GM12801 (cell line): Measurements from ENCODE around the gene BASP1.

Source experiments
- CTCF ChIP-seq: IDR thresholded peaks from one replicate; pipeline ENCODE4 v1.5.1; 2011; ENCODE audit warnings: control low read depth; ENCODE audit not compliant: insufficient read length; ENCODE audit errors: extremely low read depth

Gene BASP1

DNA sequence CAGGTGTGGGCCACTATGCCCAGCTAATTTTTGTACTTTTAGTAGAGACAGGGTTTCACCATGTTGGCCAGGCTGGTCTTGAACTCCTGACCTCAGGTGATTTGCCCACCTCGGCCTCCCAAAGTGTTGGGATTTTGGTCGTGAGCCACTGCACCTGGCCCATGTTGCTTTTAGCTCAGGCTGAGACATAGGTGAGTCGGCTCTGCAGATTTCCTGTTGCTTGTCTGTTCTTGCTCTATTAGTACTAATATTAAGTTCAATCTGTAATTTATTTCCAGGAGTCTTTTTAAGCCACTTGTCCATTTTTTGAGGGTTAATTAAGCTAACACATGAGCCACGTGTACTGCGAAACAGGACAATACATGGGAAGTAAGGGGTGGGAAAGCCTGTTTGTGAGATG lies 21.4 kb upstream of the BASP1 start:
- no peak for TF ChIP-seq CTCF

DNA sequence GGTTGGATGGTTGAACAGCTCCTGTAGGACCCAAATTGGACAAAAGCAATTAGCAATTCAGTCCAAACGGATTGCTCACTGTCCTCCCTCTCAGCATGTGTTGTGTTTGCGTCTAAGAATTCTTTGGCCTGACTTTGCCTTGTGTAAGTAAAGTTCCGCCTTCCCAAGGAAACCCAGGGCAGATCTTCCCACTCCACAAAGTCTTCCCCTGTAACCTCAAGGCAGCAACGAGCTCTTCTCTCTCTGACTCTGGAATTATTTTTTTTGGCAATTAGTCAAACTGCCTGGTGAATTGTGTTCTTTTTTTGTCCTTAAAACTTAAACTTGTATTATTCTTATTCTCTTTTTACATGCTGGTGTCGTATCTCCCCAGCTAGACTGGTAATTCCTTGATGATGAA lies 20.7 kb upstream of the BASP1 start:
- TF ChIP-seq CTCF, result no peak

DNA sequence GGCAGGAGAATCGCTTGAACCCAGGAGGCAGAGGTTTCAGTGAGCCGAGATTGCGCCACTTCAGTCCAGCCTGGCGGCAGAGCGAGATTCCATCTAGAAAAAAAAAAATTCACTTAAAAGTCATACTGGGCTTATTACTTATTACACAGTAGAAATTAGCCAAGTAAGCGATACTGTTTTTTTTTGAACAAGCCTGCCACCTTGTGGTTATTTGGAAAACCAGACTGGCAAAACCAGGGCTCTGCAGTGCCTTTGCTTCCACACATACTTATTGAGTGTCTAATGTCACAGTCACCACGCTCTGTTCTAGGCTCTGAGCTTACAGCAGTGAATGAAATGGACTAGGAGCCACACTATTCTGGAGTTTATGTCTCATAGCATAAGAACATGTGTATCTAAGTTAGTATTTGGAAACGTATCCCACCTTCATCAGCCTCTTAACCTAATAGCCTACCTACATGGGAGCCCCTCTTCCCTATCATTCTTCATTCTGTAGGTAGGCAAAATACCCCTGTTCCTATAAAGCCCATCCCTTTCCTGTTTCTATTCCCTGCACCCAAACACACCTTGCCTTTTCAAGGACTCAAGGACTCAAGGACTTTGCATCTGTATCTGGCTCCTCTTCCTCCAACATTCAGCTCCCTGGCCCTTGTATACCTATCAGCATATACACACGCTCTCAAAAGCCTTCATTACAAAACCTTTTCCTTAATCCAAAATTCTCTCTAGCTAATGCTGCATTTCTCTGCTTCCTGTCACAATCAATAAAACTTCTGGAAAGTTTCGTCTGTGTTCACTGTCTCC lies 13.9 kb upstream of the BASP1 start:
- no peak for TF ChIP-seq CTCF

- TF ChIP-seq CTCF, result no peak
These were observed 13.3 kb upstream of the BASP1 start for GRCh38 chr5:17204133-17204489.

DNA sequence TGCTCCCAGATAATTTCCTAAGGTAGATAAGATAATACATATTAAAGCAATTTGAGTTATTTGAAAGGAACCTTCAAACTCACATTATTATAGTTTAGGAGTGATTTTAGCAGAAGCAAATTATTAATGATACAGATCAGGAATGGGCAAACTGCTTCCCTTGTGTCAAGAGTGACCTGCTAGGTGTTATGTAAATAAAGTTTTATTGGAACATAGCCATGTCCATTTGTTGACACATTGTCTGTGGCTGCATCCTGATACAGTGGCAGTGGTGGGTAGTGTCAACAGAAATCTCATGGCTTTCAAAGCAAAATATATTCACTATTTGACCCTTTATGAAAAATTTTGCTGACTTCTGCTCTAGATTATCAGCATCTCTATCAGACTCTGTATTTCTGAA lies 11.4 kb upstream of the BASP1 start:
- no peak for TF ChIP-seq CTCF

- TF ChIP-seq CTCF, result no peak
These were observed 5.2 kb upstream of the BASP1 start for GRCh38 chr5:17212191-17212590.

GRCh38 chr5:17212996-17213395 lies 4.4 kb upstream of the BASP1 start:
- TF ChIP-seq CTCF, result no peak
